Measurements from ENCODE around the gene SPATA13. TPM values are rescaled to one million over a fixed set of nuclear protein-coding genes. Genes with fewer than 3 reads are reported as not detected.

SPATA13 gene
- total RNA-seq, 1 experiment from 2014 or later: 14.1 TPM

- Mint-ChIP-seq H3K36me3 (ENCODE audit: insufficient read depth in 1 of 3, low read depth in 3 of 3) (no peaks in the 10 kb centered on the region; a peak in 1 of 7 replicates), H3K9me3 (no peaks in the 10 kb centered on the region), H3K27me3 (ENCODE audit: low read depth) (no peaks in the 10 kb centered on the region), H3K27ac (0 out of 7 replicates have a peak overlapping the region, but pooled peaks of 1 of the 3 experiments have one; percentile 27), H3K4me3 (no peak overlapping the region), H3K4me1 (peaks cover 18 to 25% of the 10 kb centered on the region in 2 experiments)
- Histone ChIP-seq H2BK120ac (ENCODE audit: low read depth, low read length, poor library complexity, severe bottlenecking) (no peak overlapping the region), H2BK5ac (ENCODE audit: insufficient read length, low read length) (no peak overlapping the region), H3K18ac (ENCODE audit: insufficient read length, low read depth, low read length) (no peak overlapping the region), H4K20me1 (ENCODE audit: control insufficient read depth, insufficient read depth, insufficient read length) (peaks cover 2% of the 10 kb centered on the region), H2BK15ac (ENCODE audit: low read depth, low read length) (no peak overlapping the region), H4K91ac (ENCODE audit: insufficient read length, low read depth, low read length) (no peak overlapping the region), H3K4me1 (ENCODE audit: insufficient read depth, low read length) (no peaks in the 10 kb centered on the region), H2AFZ (ENCODE audit: low read length) (no peak overlapping the region), H4K8ac (replicated peaks; ENCODE audit: insufficient read length, low read depth, low read length) (no peak overlapping the region), H3K9me3 (ENCODE audit: control insufficient read depth, low read depth, low read length) (no peaks in the 10 kb centered on the region), H3K23ac (ENCODE audit: insufficient read length, low read depth, low read length) (no peak overlapping the region), H2BK20ac (ENCODE audit: low read depth, low read length, poor library complexity, severe bottlenecking) (no peak overlapping the region), H3K56ac (ENCODE audit: insufficient read length, low read depth, low read length) (no peak overlapping the region), H3K4ac (ENCODE audit: low read depth, low read length) (no peak overlapping the region), H3K14ac (ENCODE audit: insufficient read depth, low read length) (no peak overlapping the region), H3K27me3 (ENCODE audit: insufficient read depth, low read length) (no peaks in the 10 kb centered on the region), H3T11ph (ENCODE audit: low read length) (no peak overlapping the region), H3K79me2 (ENCODE audit: insufficient read depth, low read length) (peaks cover under 1% of the 10 kb centered on the region; the same call in 1 of the 2 replicates), H3K4me2 (ENCODE audit: insufficient read depth, insufficient read length, low read length) (no peak overlapping the region), H4K5ac (ENCODE audit: insufficient read length, low read depth, low read length) (no peak overlapping the region), H2AK5ac (ENCODE audit: insufficient read length, low read length) (no peak overlapping the region), H3K27ac (ENCODE audit: insufficient read length, low read depth, low read length) (no peak overlapping the region), H3K23me2 (ENCODE audit: insufficient read length, low read depth, low read length, poor library complexity, severe bottlenecking) (no peaks in the 10 kb centered on the region), H3K9ac (ENCODE audit: extremely low read depth, insufficient read length, low read length) (no peak overlapping the region), H3K79me1 (ENCODE audit: insufficient read depth, low read depth, low read length, poor library complexity, severe bottlenecking) (no peaks in the 10 kb centered on the region), H2BK12ac (ENCODE audit: insufficient read length, low read depth, low read length) (no peak overlapping the region)
- no peak for TF ChIP-seq CTCF (conservative IDR thresholded peaks at IDR 0.05)
- DNase-seq: peak; percentile 48
- WGBS (ENCODE audit: extremely low coverage, insufficient read length, low lambda C conversion rate): no CpG with 5 or more reads among the region's 7 CpGs
Measured at GRCh38 chr13:24225930-24226329, 65.4 kb downstream of the SPATA13 start.

Measured in H9 (cell line).